Measurements from ENCODE around the gene CARS2.
A peak's percentile ranks its signal among the peaks of the same experiment; 100 is the strongest.
"Not testable (repeated sequence)": the region's sequence is repeated elsewhere in the genome, so short reads cannot be mapped to it uniquely, and the experiment has no call there.

CARS2 gene

GRCh38 chr13:110636053-110636475 is 69.9 kb downstream of the CARS2 start:
- DNase-seq, result no peak

GRCh38 chr13:110635405-110636002 is 70.4 kb downstream of the CARS2 start:
- no peak for DNase-seq

- DNase-seq, result no peak
Measured at GRCh38 chr13:110634558-110634957, 71.4 kb downstream of the CARS2 start.

- DNase-seq, result no peak
Measured at GRCh38 chr13:110633776-110634175, 72.1 kb downstream of the CARS2 start.

- DNase-seq, result not testable (repeated sequence)
Measured at GRCh38 chr13:110632255-110632654, 73.7 kb downstream of the CARS2 start.

GRCh38 chr13:110630566-110631119 is 75.3 kb downstream of the CARS2 start:
- no peak for DNase-seq

- no peak for DNase-seq
Measured at GRCh38 chr13:110629735-110630134, 76.2 kb downstream of the CARS2 start.

GRCh38 chr13:110628952-110629701 is 76.8 kb downstream of the CARS2 start:
- DNase-seq, result no peak

- DNase-seq, result no peak
Measured at GRCh38 chr13:110628477-110628793, 77.5 kb downstream of the CARS2 start.

- DNase-seq, result no peak
Measured at GRCh38 chr13:110627761-110628476, 78.0 kb downstream of the CARS2 start.

- DNase-seq, result no peak
Measured at GRCh38 chr13:110627351-110627750, 78.6 kb downstream of the CARS2 start.

- no peak for DNase-seq
Measured at GRCh38 chr13:110626521-110626920, 79.4 kb downstream of the CARS2 start.

GRCh38 chr13:110625771-110626321 is 80.1 kb downstream of the CARS2 start:
- DNase-seq, result no peak

- no peak for DNase-seq
Measured at GRCh38 chr13:110624766-110625756, 80.9 kb downstream of the CARS2 start.

- no peak for DNase-seq
Measured at GRCh38 chr13:110620596-110620995, 85.3 kb downstream of the CARS2 start.

- no peak for DNase-seq
Measured at GRCh38 chr13:110618780-110619179, 87.1 kb downstream of the CARS2 start.

GRCh38 chr13:110618167-110618566 is 87.7 kb downstream of the CARS2 start:
- no peak for DNase-seq

- no peak for DNase-seq
Measured at GRCh38 chr13:110617321-110618072, 88.4 kb downstream of the CARS2 start.

- DNase-seq, result peak in 1 of 4 experiments; percentile 9
Measured at GRCh38 chr13:110616103-110617101, 89.5 kb downstream of the CARS2 start.
